BLaER1 treated with 17β-estradiol and CSF1 and Interleukin-3, amounts not matched to agents 10 nM and 100 nM (cell line): ENCODE measurements around the gene DNAH1.

ENCODE experiments used
- H3K27ac ChIP-seq, 11 experiments: shearing (Covaris generic); formaldehyde crosslinking; 2 replicates each; pipeline ENCODE4 v1.8.1; 2022
- H3K27me3 ChIP-seq, 11 experiments: shearing (Covaris generic); formaldehyde crosslinking; 2 replicates each; pipeline ENCODE4 v1.8.1; 2022
- H3K36me3 ChIP-seq, 11 experiments: shearing (Covaris generic); formaldehyde crosslinking; 2 replicates each; pipeline ENCODE4 v1.8.1; 2022
- H3K4me1 ChIP-seq, 10 experiments: shearing (Covaris generic); formaldehyde crosslinking; 2 replicates each; pipeline ENCODE4 v1.8.1; 2022
- H3K4me2 ChIP-seq, 11 experiments: shearing (Covaris generic); formaldehyde crosslinking; 2 replicates each; pipeline ENCODE4 v1.8.1; 2022
- H3K4me3 ChIP-seq, 10 experiments: shearing (Covaris generic); formaldehyde crosslinking; 2 replicates each; pipeline ENCODE4 v1.8.1; 2022
- H3K9ac ChIP-seq, 11 experiments: shearing (Covaris generic); formaldehyde crosslinking; 2 replicates each; pipeline ENCODE4 v1.8.1; 2022
- H3K9me3 ChIP-seq, 11 experiments: shearing (Covaris generic); formaldehyde crosslinking; replicated peaks in 1 of 11; 2 replicates each; pipeline ENCODE4 v1.8.1; 2022
- H4K20me1 ChIP-seq, 11 experiments: shearing (Covaris generic); formaldehyde crosslinking; 2 replicates each; pipeline ENCODE4 v1.8.1; 2022
- Cebpa-rat ChIP-seq, 11 experiments: shearing (Covaris generic); IDR thresholded peaks; 2 replicates each; pipeline ENCODE4 v1.8.1; 2022

The DNAH1 gene

DNA sequence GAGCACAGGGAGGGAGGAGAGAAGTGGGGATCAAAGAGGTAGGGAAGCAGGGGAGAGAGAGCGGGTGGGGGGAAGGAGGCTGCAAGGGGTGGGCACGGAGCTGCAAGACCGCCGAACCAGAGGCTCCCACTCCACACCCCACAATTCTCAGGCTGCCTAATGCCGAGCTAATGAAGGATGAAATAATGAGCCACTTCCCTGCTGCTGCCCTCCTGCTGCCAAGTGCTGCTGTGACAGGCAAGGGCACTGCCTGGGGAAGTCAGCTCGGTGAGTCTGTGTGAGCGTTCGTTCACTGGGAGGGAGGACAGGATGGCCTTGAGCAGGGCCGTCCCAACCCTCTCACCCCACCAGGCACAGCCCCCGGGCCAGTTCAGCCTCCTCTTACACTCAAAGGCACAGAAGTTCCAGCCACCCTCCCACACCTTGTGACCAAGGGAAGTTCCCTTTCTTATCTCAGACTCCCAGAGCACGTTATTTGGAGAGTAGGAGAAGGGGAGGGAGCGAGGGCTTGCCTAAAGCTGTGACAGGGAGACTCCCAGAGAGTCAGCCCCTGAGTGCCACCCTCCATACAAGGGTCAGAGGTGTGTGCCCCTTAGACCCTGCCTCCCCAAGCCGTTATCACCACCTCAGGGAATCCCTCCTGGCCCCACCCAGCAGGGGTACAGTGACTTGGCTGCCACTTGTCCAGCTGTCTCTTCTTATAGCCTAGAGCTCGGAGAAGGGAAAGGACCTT, 16.1 kb upstream of the DNAH1 start:
- no peak overlapping the region for H3K27ac ChIP-seq
- H3K4me1 ChIP-seq: peaks cover 37 to 44% (median 40%) of the 10 kb centered on the region in 10 experiments
- peaks cover 0 to 54% (median 11%) of the 10 kb centered on the region in 11 experiments; a peak in 10 of 22 replicates for H4K20me1 ChIP-seq
- no peaks in the 10 kb centered on the region for H3K9me3 ChIP-seq
- peak overlapping the region; percentile 33 to 74 (median 51); a peak in 17 of 22 replicates for H3K4me2 ChIP-seq
- no peak for TF ChIP-seq Cebpa-rat (IDR thresholded peaks at IDR 0.05)
- no peaks in the 10 kb centered on the region for H3K27me3 ChIP-seq
- peaks cover 0 to 30% (median 3%) of the 10 kb centered on the region in 11 experiments; a peak in 7 of 22 replicates for H3K36me3 ChIP-seq
- H3K9ac ChIP-seq: peak overlapping the region in 6 of 11 experiments; percentile 13 to 53 (median 38); a peak in 7 of 22 replicates
- H3K4me3 ChIP-seq: no peak overlapping the region

DNA sequence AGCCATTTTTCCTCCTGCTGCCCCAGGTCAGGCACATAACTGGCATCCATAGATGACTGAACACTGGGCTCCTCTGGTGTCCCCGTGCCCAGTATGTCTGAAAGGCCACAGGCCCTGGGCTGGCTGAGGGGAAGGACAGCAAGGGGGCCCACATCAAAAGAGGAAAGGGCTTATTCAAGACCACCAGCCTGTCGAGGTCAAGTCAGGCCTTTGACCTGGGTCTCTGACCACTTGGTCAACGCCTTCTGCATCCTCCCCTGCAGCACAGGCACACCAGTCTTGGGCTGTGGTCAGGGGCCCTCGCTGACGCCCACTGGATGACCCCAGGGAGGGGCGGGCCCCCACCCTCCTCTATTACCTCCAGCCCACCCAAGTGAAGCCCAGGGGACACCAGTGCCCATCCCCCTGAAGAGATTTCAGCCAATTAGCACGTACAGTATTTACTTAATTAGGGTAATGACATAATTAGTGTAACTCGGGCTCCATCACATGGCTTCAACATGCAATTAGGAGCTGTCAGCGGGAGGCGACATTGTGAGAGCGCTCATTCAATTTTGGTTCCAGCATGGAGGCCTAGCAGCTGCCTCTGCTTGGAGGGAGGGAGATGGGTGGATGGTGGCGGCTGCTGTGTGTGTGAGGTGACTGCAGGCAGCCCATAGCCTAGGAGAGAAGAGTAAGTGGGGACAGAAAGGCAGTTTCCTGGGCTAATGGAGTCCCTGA, 13.5 kb upstream of the DNAH1 start:
- H3K27ac ChIP-seq: no peak overlapping the region
- TF ChIP-seq Cebpa-rat (IDR thresholded peaks at IDR 0.05): no peak
- H3K36me3 ChIP-seq: peaks cover 0 to 23% (median 0%) of the 10 kb centered on the region in 11 experiments; a peak in 5 of 22 replicates
- H3K27me3 ChIP-seq: no peaks in the 10 kb centered on the region
- no peak overlapping the region for H3K4me2 ChIP-seq
- no peak overlapping the region for H3K4me3 ChIP-seq
- H3K9ac ChIP-seq: no peak overlapping the region
- H3K9me3 ChIP-seq: no peaks in the 10 kb centered on the region
- peaks cover 0 to 54% (median 5%) of the 10 kb centered on the region in 11 experiments; a peak in 11 of 22 replicates for H4K20me1 ChIP-seq
- H3K4me1 ChIP-seq: peaks cover 25 to 34% (median 30%) of the 10 kb centered on the region in 10 experiments

DNA sequence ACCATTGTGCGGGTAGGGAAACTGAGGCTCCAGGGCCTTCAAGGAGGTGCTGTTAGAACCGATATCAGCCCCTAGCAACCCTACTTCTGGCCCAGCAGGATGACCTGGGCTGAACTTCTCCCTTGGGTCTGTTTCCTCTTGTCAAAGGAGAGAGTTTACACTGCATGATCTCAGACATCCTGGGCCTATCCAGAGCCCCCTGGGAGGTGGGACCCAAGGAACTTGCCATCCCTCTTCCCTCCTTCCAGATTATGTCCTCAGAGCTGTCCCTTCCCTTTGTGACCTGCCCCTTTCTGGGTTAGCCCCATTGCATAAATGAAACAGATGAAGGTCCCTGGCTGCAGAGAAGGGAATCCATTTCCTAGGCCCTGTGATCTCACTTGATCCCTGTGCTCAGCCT, 12.3 kb upstream of the DNAH1 start:
- H3K4me2 ChIP-seq: peak overlapping the region in 1 of 11 experiments; percentile 15; a peak in 1 of 22 replicates
- H3K4me1 ChIP-seq: peaks cover 14 to 32% (median 25%) of the 10 kb centered on the region in 10 experiments; a peak in 19 of 20 replicates
- no peak overlapping the region; a peak in 1 of 22 replicates for H3K9ac ChIP-seq
- no peaks in the 10 kb centered on the region for H3K9me3 ChIP-seq
- no peak overlapping the region for H3K4me3 ChIP-seq
- no peak for TF ChIP-seq Cebpa-rat (IDR thresholded peaks at IDR 0.05)
- H3K27me3 ChIP-seq: no peaks in the 10 kb centered on the region
- no peak overlapping the region for H3K27ac ChIP-seq
- peaks cover 0 to 23% (median under 1%) of the 10 kb centered on the region in 11 experiments; a peak in 5 of 22 replicates for H3K36me3 ChIP-seq
- H4K20me1 ChIP-seq: peaks cover 0 to 58% (median 8%) of the 10 kb centered on the region in 11 experiments; a peak in 10 of 22 replicates

DNA sequence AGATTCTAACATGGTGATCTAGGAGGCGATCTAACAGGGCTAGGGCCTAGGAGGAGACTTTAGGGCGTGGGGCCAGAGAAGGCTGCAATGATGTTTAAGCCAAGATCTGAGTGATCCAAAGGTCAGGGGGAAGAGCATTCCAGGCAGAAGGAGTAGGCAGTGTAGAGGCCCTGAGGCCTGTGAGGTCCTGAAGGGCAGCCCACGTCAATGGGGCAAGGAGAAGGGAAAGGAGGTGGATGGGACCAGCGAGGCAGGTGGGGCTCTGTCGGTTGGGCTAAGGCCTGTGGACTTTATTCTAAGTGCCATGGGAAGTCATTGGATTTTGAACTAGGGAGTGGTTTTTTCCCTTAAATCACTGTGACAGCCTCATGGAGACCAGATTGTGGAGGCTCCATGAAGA, 10.2 kb upstream of the DNAH1 start:
- H3K4me3 ChIP-seq: no peak overlapping the region
- peaks cover 8 to 26% (median 18%) of the 10 kb centered on the region in 10 experiments; a peak in 18 of 20 replicates for H3K4me1 ChIP-seq
- H3K9me3 ChIP-seq: no peaks in the 10 kb centered on the region
- no peaks in the 10 kb centered on the region for H3K27me3 ChIP-seq
- no peak overlapping the region for H3K27ac ChIP-seq
- no peak overlapping the region for H3K9ac ChIP-seq
- H3K4me2 ChIP-seq: no peak overlapping the region
- peaks cover 0 to 47% (median 6%) of the 10 kb centered on the region in 11 experiments; a peak in 7 of 22 replicates for H4K20me1 ChIP-seq
- no peak for TF ChIP-seq Cebpa-rat (IDR thresholded peaks at IDR 0.05)
- H3K36me3 ChIP-seq: peaks cover 0 to 38% (median 18%) of the 10 kb centered on the region in 11 experiments; a peak in 14 of 22 replicates

DNA sequence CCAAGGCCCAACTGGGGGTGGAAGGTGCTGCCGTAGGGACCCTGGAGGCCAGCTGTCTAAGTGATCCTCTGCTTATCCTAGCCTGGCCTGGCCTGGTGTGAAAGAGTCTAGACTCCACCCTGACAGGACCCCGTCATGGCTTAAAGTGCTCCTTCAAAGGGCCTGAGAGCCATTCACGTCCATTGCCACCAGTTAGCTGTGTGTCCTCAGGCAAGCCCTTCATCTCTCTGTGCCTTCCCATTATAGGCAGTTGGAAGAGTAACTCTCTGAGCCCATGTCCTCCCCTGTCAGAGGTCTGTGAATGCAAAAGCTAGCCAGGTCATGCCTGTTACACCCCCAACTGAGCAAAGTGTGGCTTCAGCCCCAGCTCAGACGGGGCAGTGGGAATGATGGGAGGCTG, 9.1 kb upstream of the DNAH1 start:
- no peak overlapping the region for H3K27ac ChIP-seq
- H3K27me3 ChIP-seq: no peaks in the 10 kb centered on the region
- H3K9ac ChIP-seq: no peak overlapping the region
- H4K20me1 ChIP-seq: peaks cover 0 to 55% (median 6%) of the 10 kb centered on the region in 11 experiments; a peak in 7 of 22 replicates
- peaks cover 19 to 36% (median 28%) of the 10 kb centered on the region in 10 experiments for H3K4me1 ChIP-seq
- H3K4me2 ChIP-seq: no peak overlapping the region
- no peak overlapping the region for H3K4me3 ChIP-seq
- H3K9me3 ChIP-seq: no peaks in the 10 kb centered on the region
- peaks cover 0 to 38% (median 18%) of the 10 kb centered on the region in 11 experiments; a peak in 14 of 22 replicates for H3K36me3 ChIP-seq
- TF ChIP-seq Cebpa-rat (IDR thresholded peaks at IDR 0.05): no peak

DNA sequence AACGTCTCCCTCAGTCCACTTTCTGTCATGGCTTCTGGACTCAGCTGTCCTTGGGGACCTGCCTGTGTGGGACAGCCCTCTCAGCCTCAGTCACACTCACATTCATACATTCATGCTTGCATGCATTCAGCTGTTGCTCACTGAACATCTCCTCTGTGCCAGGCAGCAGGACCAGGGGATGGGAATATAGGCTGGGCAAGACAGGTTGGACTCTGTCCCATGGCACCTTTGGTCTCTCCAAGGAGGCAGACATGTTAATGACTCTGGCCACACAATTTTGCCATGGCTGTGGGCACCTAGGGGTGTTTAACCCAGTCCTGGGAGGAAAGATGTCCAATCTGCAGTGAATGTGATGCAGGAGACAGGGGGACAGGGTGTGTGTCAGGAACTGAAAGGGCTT, 7.8 kb upstream of the DNAH1 start:
- H3K4me1 ChIP-seq: peaks cover 30 to 49% (median 41%) of the 10 kb centered on the region in 10 experiments
- no peak overlapping the region for H3K4me3 ChIP-seq
- H3K27me3 ChIP-seq: no peaks in the 10 kb centered on the region
- H3K27ac ChIP-seq: no peak overlapping the region
- peaks cover 0 to 62% (median 6%) of the 10 kb centered on the region in 11 experiments; a peak in 7 of 22 replicates for H4K20me1 ChIP-seq
- peaks cover 0 to 38% (median 18%) of the 10 kb centered on the region in 11 experiments; a peak in 14 of 22 replicates for H3K36me3 ChIP-seq
- H3K9ac ChIP-seq: no peak overlapping the region
- peak overlapping the region in 3 of 11 experiments; percentile 14 to 21 (median 18); a peak in 4 of 22 replicates for H3K4me2 ChIP-seq
- no peaks in the 10 kb centered on the region for H3K9me3 ChIP-seq
- no peak for TF ChIP-seq Cebpa-rat (IDR thresholded peaks at IDR 0.05)

DNA sequence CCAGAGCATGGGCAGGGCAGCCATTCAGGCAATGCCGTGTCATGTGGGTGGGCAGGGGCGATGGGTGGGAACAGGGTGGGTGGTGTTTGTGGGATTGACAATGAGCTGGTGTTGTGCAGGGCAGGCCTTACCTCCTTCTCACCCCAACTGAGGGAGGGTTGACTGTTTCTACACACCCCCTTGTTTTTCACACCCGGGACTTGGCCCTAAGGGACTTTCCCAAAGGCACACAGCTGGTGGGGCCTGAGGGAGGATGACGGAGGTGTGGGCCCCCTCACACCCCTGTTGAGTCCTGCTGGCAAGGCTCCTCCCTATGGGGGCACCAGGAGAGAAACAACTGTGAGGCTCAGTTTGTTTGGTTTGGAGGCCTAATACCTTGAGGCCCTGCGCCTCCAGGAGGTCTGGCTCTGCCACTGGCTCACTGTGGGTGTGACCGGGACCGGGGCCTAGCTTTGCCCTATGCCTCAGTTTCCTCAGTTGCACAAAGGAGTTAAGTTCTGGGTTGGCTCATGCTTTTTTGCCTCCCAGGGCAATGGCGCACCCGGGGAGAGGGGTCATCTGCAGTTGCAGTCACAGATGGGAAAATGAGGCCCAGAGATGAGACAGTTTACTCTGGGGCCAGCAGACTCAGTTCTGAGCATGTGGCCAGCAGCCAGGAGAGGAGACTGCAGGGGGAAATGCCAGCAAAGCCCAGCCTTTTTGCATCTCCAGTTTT, 5.1 kb upstream of the DNAH1 start:
- Histone ChIP-seq H3K27ac (peak overlapping the region in 8 of 11 experiments; percentile 5 to 61 (median 44); a peak in 13 of 22 replicates), H3K4me2 (peak overlapping the region; percentile 32 to 93 (median 60); a peak in 21 of 22 replicates), H3K36me3 (peaks cover 0 to 28% (median 15%) of the 10 kb centered on the region in 11 experiments; a peak in 13 of 22 replicates), H3K9ac (peak overlapping the region in 3 of 11 experiments; percentile 41 to 54 (median 51); a peak in 7 of 22 replicates), H3K27me3 (no peaks in the 10 kb centered on the region), H3K9me3 (no peaks in the 10 kb centered on the region), H3K4me3 (no peak overlapping the region), H3K4me1 (peaks cover 49 to 74% (median 68%) of the 10 kb centered on the region in 10 experiments), H4K20me1 (peaks cover 0 to 66% (median 6%) of the 10 kb centered on the region in 11 experiments; a peak in 7 of 22 replicates)
- no peak for TF ChIP-seq Cebpa-rat (IDR thresholded peaks at IDR 0.05)

DNA sequence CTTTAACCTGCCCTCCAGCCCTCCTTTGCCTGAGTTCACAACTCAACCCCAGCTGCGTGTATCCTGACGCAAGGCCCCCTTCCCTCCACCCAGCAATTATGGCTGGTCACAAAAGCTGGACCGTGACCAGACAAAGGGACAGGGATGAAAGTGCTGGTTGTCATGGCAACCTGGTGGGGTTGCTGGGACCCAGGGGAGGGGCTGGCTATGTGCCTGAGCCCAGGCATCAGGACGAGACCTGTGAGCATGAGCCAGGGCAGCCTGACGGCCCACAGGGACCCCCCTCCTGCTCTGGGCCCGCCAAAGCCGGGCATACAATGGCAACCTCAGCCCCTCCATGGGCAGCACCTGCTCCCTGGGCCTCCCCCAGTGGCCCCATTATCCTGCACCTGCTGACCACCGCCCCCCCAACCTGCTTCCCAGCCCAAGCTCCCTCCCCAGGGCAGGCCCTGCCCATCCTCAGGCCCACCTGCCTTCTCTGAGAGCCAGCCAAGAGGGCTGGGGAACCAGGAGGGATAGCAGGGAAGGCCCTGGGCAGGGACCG, 4.5 kb upstream of the DNAH1 start:
- H3K4me3 ChIP-seq: no peak overlapping the region
- H3K36me3 ChIP-seq: peaks cover 0 to 24% (median 15%) of the 10 kb centered on the region in 11 experiments; a peak in 13 of 22 replicates
- peak overlapping the region in 5 of 11 experiments; percentile 11 to 54 (median 41); a peak in 5 of 22 replicates for H3K9ac ChIP-seq
- peaks cover 49 to 79% (median 71%) of the 10 kb centered on the region in 10 experiments for H3K4me1 ChIP-seq
- no peaks in the 10 kb centered on the region for H3K9me3 ChIP-seq
- peak overlapping the region; percentile 14 to 93 (median 60); a peak in 21 of 22 replicates for H3K4me2 ChIP-seq
- no peaks in the 10 kb centered on the region for H3K27me3 ChIP-seq
- peak overlapping the region in 8 of 11 experiments; percentile 5 to 61 (median 44); a peak in 12 of 22 replicates for H3K27ac ChIP-seq
- H4K20me1 ChIP-seq: peaks cover 0 to 66% (median 6%) of the 10 kb centered on the region in 11 experiments; a peak in 7 of 22 replicates
- TF ChIP-seq Cebpa-rat (IDR thresholded peaks at IDR 0.05): no peak
